NOMO-1 treated with DMSO at 0.1 percent for 48 hours (cell line): Measurements from ENCODE around the gene NXPE3.

Source experiments
- DNase-seq: peaks from one replicate; lab custom pipeline; 2025; ENCODE audit not compliant: unreplicated experiment; lab: John Stamatoyannopoulos, UW

The NXPE3 gene

DNA sequence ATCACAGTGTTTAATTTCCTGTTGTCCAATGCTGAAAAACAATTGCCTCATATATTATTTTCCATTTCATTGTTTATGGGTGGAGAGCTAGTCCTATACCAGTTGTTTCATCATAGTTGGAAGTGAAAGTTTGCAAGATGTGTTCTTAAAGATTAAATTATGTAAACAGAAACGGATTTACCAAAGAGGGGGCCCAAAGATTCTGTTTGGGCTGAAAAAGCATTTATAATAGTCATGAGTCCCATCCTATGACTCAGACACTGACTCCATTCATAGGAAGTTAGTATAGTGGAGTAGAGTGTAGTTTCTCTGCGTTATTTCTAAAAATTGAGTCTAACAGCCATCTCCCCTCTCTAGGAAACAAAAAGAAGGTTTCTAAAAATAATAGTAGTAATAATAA, 94.6 kb downstream of the NXPE3 start:
- peak; percentile 66 for DNase-seq

DNA sequence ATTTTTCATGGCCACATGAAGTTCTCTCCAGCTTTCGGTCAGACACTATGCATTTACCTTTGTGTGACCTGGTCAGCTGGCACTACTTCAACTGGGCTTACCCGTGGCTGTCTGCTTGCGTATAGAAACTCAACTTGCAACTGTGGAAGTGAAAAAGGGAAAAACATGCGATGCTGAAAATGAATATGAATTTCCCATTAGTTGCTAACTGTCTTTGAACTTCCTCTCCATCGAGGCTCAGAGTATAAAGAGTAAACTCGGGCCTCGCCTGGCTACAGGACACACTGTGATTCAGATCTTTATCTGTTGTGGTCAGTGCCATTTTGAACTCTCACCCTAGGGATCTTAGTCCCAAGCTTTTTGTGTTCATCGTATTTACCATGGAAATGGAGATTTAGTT, 97.1 kb downstream of the NXPE3 start:
- DNase-seq = peak; percentile 14
